ENCODE measurements around the gene TM9SF3. TPM values are rescaled to one million over a fixed set of nuclear protein-coding genes. Genes with fewer than 3 reads are reported as not detected.

TM9SF3 gene
- total RNA-seq, 2 donors from 2014 or later: 46.0 to 46.7 TPM

DNA sequence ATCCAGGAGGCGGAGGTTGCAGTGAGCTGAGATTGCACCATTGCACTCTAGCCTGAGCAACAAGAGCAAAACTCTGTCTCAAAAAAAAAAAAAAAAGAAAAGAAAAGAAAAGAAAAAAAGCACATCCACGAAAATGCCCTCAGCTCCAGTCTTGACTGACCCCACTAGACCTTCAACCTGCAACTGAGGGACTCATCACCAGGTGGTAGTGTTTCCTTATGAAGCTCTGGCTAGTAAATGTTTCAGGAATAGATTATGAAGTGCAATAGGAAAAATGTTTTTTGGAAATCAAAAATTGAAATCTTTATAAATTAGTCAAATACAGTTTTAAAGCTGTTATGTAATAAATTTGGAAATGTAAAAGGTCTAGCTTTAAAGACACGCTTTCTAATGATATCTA is 95.5 kb downstream of the TM9SF3 start:
- no peak overlapping the region for H3K4me3 ChIP-seq
- no peak for DNase-seq (ENCODE audit: low spot score)
- H3K4me1 ChIP-seq: no peaks in the 10 kb centered on the region
- H3K9me3 ChIP-seq: no peaks in the 10 kb centered on the region
- H3K36me3 ChIP-seq: no peaks in the 10 kb centered on the region
- no peaks in the 10 kb centered on the region for H3K27me3 ChIP-seq
- no peak overlapping the region for H3K27ac ChIP-seq
- TF ChIP-seq, protein P1, sequence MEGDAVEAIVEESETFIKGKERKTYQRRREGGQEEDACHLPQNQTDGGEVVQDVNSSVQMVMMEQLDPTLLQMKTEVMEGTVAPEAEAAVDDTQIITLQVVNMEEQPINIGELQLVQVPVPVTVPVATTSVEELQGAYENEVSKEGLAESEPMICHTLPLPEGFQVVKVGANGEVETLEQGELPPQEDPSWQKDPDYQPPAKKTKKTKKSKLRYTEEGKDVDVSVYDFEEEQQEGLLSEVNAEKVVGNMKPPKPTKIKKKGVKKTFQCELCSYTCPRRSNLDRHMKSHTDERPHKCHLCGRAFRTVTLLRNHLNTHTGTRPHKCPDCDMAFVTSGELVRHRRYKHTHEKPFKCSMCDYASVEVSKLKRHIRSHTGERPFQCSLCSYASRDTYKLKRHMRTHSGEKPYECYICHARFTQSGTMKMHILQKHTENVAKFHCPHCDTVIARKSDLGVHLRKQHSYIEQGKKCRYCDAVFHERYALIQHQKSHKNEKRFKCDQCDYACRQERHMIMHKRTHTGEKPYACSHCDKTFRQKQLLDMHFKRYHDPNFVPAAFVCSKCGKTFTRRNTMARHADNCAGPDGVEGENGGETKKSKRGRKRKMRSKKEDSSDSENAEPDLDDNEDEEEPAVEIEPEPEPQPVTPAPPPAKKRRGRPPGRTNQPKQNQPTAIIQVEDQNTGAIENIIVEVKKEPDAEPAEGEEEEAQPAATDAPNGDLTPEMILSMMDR (IDR thresholded peaks at IDR 0.05): peak in 1 of 2 donors; percentile 24

DNA sequence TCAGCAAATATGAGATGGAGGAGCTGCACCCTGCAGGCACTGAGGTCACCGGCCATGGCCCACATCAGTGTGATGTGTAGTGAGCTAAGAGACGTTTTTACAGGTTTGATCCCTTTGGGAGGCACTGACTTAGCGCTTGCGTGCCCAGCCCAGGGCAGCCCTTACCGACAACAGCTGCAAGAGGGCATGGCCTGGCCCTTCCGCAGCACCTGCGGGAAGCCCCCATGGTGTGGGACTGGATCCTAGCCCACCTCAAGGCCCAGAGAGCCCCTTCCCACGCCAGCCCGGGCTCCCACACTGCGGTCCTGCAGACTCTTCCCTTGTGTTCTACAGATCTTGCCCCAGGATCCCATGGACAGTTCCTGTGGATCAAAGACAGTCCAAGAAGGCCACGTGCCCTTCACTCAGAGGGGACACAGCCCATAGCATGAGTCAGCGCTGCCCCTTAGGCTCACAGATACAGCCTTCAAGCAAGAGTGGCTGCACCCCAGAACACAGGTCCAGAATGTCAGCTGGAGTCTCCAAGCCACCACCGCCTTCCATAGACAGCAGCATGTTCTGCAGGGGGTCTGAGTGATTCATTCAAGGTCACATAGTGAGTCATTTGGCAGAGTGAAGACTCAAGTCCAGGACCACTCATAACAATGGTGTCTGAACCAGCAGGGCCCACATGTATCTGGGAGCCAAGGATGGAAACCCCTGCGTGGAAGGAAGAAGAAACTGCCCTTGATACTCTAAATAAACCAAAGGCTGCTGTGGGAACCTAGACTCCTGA is 98.5 kb downstream of the TM9SF3 start:
- no peaks in the 10 kb centered on the region for H3K36me3 ChIP-seq
- H3K9me3 ChIP-seq: no peaks in the 10 kb centered on the region
- H3K27ac ChIP-seq: no peak overlapping the region
- no peaks in the 10 kb centered on the region for H3K4me1 ChIP-seq
- H3K27me3 ChIP-seq: no peaks in the 10 kb centered on the region
- TF ChIP-seq, protein P1 (IDR thresholded peaks at IDR 0.05): no peak
- no peak for DNase-seq (ENCODE audit: low spot score)
- no peak overlapping the region for H3K4me3 ChIP-seq

DNA sequence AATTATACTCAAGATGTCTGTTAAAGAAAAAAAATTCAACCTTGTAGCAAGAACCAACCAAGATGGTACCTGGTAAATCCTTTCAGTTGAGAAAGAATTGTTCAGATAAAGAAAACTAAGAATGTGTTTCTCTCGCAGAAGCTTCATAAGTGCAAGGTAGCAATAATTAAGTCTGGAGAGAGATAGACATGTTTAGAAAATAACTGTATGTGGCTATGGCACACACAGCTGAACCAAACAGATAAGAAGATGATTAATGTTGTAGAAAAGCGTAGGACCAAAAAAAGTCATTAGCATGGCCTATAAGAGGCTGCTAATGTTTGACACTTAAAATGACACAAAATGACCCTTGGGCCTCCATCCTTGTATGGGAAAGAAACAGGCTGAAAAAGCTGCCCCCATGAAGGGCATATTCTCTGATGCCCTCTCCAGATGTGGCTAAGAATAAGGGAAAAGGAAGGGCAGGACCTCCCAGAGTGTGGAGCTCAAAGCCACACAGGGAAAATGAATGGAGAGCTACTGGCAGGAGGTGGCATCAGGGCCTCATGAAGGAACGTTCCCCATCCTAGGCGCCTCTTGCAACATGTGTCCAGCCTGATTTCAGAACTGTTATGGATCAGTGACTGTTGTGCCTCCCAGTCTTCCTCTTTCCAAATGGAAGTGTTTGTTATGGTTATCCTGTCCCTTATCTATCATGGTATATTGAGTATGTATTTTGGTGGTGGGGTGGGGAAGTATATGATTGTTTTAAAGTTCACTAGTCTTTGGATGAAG is 103.8 kb downstream of the TM9SF3 start:
- TF ChIP-seq, protein P1 (IDR thresholded peaks at IDR 0.05): no peak
- no peak overlapping the region for H3K27ac ChIP-seq
- no peaks in the 10 kb centered on the region for H3K36me3 ChIP-seq
- no peaks in the 10 kb centered on the region for H3K9me3 ChIP-seq
- no peak overlapping the region for H3K4me3 ChIP-seq
- DNase-seq (ENCODE audit: low spot score): no peak
- no peaks in the 10 kb centered on the region for H3K27me3 ChIP-seq
- H3K4me1 ChIP-seq: no peaks in the 10 kb centered on the region

DNA sequence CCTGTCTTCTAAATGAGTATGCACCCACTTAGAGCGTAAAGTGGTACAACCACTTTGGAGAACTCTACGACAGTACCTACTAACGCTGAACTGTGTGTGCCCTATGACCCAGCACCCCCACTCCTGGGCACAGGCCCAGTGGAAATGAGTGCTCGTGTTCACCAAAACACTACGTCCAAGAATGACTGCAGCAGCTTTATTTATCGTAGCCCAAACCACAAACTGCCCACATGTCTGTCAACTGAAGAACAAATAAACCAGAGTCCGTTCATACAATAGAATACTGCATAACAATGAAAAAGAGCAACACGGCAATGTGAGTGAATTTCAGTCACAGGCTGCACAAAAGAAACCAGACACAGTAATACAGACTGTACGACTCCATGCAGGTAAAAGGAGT is 108.5 kb downstream of the TM9SF3 start:
- no peak overlapping the region for H3K4me3 ChIP-seq
- TF ChIP-seq, protein P1 (IDR thresholded peaks at IDR 0.05): no peak
- no peaks in the 10 kb centered on the region for H3K27me3 ChIP-seq
- DNase-seq (ENCODE audit: low spot score): no peak
- H3K36me3 ChIP-seq: no peaks in the 10 kb centered on the region
- H3K4me1 ChIP-seq: no peaks in the 10 kb centered on the region
- no peaks in the 10 kb centered on the region for H3K9me3 ChIP-seq
- H3K27ac ChIP-seq: no peak overlapping the region

DNA sequence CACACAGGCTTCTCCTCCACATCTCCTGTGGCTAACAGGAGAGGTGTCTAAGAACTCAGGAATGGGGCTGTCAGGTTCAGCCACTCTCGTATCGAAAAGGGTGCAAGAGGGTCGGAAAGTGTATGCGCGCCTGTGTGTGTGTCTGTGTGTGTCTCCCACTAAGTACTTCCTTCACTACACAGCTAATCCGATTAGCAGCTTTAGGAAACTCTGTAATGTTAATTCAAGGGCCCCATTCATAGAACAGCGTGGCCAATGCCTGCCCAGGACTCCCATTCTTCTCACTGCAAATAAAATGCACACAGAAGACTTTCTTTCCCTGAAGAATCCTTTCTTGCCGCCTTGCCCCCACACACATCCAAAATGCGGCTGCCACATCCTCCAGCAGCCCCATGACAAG is 112.9 kb downstream of the TM9SF3 start:
- Histone ChIP-seq H3K36me3 (no peaks in the 10 kb centered on the region), H3K27ac (no peak overlapping the region), H3K4me1 (no peaks in the 10 kb centered on the region), H3K4me3 (no peak overlapping the region), H3K9me3 (no peaks in the 10 kb centered on the region), H3K27me3 (no peaks in the 10 kb centered on the region)
- TF ChIP-seq, protein P1 (IDR thresholded peaks at IDR 0.05): no peak
- no peak for DNase-seq (ENCODE audit: low spot score)
